Umbilical cord (tissue), 2 donors: Measurements from ENCODE around the gene SLC2A13. TPM values are rescaled to one million over a fixed set of nuclear protein-coding genes. Genes with fewer than 3 reads are reported as not detected.
"Not testable (repeated sequence)": the region's sequence is repeated elsewhere in the genome, so short reads cannot be mapped to it uniquely, and the experiment has no call there.

Experiments
- DNase-seq: peaks from one replicate; pipeline ENCODE4 v3.0.0-alpha.2; 2015; ENCODE audit warnings: low spot score
- total RNA-seq: library from RNA; depleted of rRNA; stranded (reverse); fragments of >200 nt; gene quantifications from one replicate; pipeline ENCODE4 v1.2.3, GENCODE V29; 2014; ENCODE audit warnings: low replicate concordance; ENCODE audit not compliant: insufficient read depth

The SLC2A13 gene
- total RNA-seq, 1 donor from 2014 or later, result 30.8 TPM

DNA sequence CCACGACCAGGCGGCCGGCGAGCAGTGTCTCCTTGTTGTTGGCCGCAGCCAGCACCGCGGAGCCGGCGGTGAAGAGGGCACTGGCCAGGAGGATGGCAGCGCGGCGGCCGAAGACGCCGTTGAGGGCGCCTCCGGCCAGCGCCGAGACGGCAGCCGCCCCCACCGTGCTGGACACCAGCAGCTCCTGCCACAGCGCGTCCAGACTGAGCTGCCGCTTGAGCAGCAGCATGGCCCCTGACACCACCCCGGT is 691 bp downstream of the SLC2A13 start:
- no peak for DNase-seq

DNA sequence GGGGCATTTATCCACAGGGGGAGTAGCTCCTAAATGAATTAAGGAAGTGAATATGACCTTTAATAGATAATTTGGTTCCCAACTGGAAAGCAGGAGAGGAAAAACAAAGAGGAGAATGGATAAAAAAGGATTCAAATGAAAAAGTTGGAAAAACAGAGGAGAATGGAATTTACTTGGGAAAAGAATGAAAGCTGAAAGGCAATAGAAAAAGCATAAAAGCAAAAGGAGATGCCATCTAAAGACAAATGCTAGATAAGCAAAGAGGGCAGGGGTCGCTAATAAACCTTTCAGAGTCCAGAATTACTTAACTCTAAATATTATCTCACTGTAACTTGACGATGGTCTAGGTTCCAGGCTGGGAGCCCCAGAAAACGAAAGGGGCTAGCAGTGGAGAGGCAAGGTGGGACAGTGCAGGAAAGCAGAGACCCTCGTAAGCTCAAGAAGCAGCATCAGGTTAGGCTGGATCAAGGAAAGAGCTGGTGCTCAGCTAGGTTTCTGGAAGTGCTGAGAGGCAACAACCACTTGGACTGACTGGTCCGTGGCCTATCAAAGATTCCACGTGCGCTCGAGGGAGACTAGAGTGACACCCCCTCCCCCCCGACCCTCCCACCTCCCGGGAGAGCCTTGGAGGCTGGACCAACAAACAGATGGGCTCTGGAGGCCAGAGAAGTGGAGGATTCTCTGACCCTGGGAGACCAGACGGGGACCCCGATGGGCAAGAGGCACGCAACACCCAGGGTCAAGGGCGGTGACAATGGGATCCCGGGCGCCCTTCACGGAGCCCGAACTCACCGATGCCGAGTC is 1.2 kb downstream of the SLC2A13 start:
- no peak for DNase-seq

DNA sequence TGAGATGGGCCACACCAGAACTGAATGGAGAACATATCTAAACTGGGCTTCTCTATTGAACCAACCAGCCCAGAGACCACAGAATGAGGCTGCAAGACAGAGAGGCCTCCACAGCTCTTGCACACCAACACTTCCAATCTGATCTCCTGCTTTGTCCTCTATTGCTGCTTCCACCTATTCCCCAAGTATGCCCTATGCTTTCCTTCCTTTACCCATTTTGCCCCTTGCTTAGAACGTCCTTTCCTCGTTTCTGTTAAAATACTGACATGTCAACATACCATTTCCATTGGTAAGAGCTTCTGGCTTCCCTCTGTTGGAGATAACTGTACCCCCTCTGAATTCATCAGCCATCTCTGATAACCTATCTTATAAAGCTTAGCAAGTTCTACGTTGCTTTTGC is 2.8 kb downstream of the SLC2A13 start:
- DNase-seq, result no peak

DNA sequence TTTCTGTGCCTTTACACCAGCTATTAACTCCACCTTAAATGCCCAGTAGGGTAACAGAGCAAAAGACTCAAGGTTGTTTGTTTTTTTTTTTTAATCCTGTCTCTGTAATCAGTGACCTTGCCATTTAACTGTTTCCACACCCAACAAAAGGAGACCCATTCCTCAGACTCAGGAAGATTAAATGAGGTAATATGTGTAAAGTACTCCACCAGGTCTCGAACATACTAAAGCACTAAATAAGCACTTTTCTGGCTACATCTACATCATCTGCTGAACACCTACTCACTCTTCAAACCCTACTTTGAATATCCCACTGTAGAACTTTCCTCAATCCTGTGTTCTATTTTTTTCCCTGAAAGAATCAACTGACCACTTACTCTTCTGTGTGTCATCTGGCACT is 4.1 kb downstream of the SLC2A13 start:
- no peak for DNase-seq

DNA sequence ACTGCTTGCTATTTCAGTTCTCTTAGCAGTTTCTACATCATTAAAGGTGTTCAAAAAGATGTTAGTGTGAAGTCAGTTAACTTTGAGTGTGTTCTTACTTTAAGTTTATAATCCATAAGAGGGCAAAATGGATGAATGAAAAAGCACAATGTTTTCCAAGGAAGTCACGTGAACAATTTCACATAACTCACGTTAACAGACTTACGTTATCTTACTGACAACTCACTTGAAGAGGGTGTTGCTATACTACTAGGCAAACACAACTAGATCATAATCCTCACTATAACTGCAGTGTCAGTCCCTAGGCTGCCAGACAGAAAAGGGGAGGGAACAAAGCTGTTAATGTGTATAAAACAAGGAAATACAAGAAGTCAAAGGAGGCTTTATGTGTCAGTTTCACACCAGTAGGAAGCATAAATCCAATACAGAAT is 6.4 kb downstream of the SLC2A13 start:
- DNase-seq, result no peak

DNA sequence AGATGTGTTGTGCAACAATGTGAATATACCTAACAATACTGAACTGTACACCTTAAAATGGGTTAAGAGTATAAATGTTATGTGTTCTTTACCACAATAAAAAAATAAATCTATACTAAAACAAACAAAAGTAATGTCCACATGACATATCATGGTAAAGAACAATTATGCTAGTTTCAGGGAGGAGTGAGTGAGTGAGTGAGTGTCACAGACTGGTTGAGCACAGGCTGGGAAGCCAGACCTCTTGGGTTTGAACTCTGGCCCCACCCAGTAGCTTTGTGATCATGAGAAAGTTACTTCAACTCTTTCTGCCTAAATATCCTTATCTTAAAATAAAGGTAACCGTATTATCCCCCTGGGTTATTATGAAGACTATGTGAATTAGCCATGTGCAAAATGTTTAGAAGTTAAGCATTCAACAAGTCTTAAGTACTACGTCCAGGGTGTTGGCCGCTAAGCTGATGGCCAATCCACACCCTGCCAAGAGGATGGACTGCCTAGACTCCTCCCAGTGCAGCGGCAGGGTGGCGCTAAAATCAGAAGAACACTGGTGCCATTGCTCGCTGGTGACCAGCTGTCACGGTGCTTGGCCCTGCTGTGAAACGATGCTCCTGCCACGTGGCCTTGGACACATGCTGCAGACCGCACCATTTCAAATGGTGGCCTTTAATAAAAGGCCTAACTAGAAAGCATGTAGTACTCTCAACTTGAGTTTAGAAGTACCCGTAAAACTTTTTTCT is 7.3 kb downstream of the SLC2A13 start:
- DNase-seq, result no peak

DNA sequence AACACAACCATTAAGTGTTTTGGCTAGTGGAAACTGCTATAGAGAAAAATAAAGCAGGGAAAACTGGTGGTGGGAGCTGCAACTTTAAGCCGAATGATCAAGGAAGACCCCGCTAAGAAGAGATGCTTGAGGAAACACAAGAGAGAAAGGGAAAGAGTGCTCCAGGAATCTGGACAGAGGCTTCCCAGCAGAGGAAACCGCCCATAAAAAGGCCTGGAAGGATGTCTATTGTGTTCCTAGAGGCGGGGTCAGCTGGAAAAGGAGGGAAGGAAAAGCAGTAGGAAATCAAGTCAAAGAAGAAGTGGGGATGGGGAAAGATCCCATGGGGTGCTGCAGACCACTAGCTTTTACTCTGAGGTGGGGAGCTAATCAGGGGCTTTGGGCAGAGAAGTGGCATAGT is 12.4 kb downstream of the SLC2A13 start:
- no peak for DNase-seq

DNA sequence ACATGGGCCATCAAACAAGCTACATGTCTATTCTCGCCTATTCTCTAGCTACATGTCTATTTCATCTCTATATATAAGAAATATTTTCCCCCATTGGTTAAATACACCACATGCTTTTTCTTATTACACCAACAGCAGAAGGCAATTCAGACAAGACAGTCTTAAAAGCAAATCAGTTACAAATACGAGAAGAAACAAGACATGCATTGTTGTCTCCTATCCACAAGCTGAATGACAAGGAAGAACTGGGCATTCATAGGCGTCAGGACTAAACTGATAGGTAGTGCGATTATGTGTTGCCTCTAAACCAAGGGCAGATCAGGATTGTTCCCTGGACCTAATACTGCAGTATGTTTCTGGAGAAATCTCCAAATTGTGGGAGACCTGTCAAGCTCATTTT is 19.4 kb downstream of the SLC2A13 start:
- DNase-seq, result no peak

DNA sequence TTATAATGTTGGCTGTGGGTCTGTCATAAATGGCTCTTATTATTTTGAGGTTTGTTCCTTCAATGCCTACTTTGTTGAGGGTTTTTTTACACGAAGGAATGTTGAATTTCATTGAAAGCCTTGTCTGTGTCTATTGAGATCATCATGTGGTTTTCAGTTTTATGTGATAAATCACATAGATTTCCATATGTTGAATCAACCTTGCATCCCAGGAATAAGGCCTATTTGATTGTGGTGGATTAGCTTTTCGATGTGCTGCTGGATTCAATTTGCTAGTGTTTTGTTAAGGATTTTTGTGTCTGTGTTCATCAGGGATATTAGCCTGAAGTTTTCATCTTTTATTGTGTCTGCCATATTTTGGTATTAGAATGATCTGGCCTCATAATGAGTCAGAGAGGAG is 27.6 kb downstream of the SLC2A13 start:
- DNase-seq, result no peak

DNA sequence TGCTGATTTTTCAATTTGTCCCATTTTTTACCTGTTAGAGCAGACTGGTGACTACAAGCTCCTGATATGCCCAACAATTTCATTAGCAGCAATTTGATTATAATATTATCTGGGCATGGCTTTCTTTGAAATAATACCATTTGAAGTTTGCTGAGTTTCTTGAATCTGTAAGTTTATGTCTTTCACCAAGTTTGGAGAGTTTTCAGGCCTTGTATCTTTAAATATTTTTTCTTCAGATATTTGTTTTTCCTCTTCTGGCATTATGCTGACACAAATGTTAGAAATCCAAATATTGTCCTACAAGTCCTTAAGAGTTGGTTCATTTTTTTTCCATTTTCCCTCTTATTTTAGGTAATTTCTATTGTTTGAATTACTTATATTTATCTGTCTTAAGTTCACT is 30.4 kb downstream of the SLC2A13 start:
- DNase-seq, result no peak

DNA sequence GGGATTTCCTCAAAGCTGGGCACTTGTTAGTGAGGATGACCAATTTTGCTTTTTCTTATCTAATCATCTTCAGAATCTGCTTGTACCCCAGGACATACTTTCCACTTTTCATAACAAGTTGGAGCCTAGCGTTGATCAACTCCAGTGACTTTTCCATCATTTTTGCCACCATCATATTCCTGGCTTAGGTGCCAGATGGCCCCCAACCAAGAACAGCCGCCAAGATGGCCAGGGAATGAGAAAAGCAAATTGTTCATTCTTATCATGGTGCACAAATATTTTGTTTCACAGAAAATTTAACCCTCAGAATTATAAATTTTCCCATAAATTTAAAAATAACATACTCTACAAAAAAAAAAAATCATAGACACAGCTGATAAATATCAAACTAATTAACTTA is 37.5 kb downstream of the SLC2A13 start:
- no peak for DNase-seq

DNA sequence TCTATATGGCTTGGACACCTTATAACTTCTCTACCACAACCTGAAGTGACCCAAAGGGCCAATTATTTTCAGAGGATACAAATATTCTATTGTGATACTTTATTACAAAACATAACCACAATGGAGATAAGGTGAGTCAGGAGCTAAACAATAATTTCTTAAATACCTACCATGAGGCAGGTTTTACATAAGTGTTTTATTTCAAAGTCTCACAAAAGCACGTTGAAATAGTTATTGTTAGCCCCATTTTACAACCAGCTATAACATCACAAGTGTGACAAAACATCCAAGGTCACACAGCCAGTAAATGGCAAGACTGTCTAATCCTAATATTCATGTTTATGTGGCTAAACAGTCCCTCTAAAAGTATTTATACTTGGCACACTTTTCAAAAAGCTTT is 40.2 kb downstream of the SLC2A13 start:
- DNase-seq, result no peak

DNA sequence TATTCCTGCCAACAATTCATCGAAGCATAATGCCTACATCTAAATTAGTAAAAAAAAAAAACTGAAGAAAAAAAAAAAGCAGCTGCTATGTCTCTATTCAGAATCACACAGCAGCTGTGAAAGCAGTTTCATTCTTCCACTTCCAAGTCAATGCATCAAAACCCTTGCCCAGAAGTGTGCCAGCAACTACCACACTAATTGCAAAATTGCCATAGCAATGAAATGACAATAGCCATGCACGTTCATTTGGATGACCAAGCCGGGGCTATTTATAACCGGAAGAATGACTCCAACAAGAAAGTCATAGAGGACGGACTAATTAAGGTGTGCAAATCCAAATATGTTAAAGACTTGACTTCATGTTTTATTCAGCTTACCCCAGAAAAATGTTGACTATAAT is 42.5 kb downstream of the SLC2A13 start:
- DNase-seq, result no peak

DNA sequence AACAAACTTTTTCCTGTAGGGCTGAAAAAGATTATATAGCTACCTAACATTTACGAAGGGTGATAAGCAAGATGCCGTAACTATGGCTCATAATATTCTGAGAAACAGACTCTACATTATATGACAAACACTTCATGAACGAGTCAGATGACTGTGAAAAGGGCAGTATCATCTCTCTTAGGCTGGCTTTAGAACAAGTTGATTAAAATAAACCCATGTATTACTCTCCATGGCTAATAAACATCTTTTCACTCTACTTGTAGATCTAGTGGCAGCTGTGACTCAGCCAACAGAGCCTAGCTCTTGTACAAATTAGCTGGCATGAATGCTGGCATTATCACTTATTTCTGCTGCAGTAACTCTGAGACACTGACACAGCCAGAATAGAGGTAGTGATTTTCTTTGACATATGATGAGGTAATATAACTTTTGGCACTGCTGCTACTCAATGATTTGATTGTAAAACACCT is 47.1 kb downstream of the SLC2A13 start:
- peak; percentile 7 for DNase-seq

DNA sequence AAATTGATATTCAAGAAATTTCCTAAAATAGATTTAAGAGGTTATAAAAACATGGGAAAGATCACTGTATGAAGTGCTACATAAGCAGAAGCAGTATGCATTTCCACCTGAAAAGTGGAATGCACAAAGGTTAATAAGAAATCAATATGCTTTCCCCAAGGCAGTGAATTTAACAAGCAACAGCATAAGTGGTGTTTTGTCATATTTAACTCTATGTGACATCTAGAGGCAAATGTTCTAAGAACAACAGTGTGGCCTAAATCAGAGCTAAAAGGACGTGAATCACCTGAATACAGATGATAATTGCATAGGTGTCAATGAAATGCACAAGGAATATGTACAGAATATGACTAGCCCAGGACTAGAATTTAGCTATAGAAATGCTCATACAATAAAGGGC is 49.5 kb downstream of the SLC2A13 start:
- DNase-seq, result no peak

DNA sequence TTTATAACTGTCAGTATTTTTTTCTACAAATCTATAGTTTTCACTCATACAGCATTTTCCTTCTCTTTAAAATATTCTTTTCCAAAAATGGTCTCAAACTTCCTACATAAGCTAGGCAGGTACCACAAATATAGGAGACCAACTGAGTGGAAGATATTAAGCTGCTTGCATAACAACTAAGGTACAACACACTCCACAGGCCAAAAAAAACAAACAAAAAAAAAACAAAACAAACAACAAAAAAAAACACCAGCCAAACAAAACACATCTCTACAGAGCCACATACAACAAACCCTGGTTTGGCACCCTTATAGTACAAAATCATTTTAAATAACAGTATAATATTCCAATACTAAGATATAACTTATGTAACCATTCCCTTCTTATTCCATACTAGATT is 50.1 kb downstream of the SLC2A13 start:
- DNase-seq, result no peak

DNA sequence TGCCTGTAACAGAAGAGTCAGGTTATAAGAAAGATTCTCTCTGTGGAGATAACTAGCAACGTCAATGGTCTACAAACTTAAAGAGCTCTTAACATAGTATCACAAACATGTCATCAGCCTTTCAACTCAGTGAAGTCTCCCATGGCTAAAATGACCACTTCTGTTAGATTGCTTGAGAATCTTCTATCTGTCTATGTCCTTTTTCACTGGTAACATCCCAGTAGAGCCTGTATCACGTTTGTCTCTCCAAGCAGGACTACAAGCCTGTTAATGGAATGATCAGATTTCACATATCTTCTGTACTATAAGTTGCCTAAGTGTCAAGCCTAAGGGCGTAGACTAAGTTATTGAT is 50.7 kb downstream of the SLC2A13 start:
- no peak for DNase-seq

DNA sequence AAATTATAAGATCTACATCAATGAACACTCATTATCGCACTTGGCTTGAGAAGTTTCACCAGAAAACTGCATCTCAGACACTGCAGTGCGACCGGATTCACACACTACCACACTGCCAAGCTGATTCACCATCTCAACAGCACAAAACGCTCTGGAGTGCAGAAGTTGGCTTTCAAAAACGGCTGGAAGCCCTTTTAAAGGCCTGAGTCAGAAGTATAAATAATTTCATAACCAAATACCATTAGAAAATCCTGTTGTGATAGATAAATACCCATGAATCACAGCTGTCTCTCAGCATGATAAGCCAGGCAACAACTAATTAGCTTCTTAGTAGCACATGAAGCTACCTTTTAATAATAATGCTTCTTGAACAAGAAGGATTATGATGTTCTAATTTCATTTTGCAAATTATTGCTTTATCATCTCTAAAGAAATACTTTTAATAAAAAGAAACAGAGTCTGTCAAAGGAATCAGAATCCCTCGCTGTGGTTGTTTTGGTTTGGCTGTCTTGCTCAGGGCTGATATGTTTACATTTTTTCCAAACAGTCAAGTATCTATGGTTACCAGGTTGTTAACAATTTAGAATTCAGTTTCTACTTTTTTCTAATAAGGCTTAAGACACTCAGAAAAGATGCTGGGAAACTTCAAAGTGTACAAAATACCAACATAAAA is 51.2 kb downstream of the SLC2A13 start:
- peak; percentile 80 for DNase-seq

DNA sequence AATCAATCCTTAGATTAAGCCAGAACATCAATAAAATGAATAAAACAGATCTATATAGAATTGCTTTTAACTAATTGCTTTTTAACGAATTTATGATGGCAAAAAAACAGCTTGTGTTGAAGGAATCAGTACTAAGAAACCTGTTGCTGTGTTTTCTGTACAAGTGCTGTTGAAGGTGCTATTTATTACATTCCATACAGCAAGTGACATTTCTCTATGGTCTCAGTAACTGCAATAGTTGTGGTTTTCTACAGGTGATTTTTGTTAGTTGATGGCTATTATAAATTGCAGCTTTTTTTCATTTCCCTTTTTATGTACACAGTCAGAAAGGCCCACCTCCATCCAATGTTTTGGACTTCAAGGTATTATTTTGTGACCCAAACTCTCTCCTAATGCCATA is 56.6 kb downstream of the SLC2A13 start:
- no peak for DNase-seq

DNA sequence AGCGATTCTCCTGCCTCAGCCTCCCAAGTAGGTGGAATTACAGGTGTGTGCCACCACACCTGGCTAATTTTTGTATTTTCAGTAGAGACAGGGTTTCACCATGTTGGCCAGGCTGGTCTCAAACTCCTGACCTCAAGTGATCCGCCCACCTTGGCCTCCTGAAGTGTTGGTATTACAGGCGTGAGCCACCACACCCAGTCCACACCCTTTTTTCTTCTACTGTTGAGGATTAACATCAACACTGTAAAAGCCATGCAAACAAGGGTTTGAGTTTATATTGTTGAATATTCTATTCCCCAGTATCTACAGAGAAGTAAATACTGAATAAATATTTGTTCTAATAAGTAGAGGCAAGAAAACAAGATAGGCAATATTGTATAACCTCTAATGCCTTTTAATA is 58.9 kb downstream of the SLC2A13 start:
- not testable (repeated sequence) for DNase-seq

DNA sequence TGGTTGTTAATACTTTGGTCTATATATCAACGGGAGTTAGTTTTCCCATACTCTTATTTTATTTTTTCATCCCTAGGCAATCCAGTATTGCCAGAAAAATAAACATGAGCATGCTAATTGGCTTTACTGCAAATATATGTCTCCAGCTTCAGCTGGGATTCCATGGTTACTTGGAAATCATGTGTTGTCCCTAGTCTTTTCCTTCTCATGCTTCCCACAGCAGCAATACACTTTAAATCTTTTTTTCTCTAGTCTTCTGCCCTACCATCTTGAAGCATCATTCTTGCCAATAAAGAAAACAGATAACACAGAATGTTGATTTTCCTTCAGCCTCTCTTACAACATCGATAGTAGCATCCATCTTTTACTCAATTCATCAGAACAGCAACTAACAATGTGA is 60.2 kb downstream of the SLC2A13 start:
- no peak for DNase-seq

DNA sequence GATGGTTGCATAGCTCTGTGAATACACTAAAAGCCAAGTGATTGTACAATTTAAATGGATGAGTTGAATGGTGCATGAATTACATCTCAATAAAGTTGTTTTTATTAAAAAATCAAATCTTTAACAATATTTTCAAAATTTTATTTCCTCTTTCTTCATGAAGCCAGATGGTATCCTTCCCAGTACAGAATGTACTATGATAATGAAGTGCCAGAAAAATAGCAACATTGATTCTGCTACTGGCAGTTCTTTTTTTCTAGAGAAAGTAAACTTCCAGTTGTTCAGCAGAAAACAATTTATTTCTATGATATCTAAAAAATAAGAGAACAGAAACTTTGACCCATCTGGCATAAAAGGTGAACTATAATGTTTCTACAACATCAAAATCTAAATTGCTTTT is 61.5 kb downstream of the SLC2A13 start:
- no peak for DNase-seq

DNA sequence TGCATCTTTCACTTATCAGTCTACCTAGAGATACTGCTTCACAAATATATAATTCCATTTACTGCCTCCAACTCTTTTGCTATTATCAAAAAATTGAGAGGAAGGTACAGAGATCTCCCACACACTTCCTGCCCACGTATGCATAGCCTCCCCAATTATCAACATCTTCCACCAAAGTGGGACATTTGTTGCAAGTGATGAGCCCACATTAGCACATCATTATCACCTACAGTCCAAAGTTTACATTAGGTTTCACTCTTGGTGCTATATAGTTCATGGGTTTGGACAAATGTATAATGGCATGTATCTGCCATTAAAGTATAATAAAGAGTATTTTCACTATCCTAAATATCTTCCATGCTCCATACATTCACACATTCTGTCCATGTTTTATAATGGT is 66.3 kb downstream of the SLC2A13 start:
- no peak for DNase-seq
